ENCODE measurements around the gene MFSD1. TPM values are rescaled to one million over a fixed set of nuclear protein-coding genes. Genes with fewer than 3 reads are reported as not detected.

The MFSD1 gene
- polyA plus RNA-seq, 3 donors, result 110 to 262 (median 225) TPM

GRCh38 chr3:158864492-158864891, 62.6 kb downstream of the MFSD1 start:
- DNase-seq, result no peak
- Mint-ChIP-seq H3K4me1 (no peaks in the 10 kb centered on the region), H3K27me3 (ENCODE audit: low read depth in 3 of 3) (no peaks in the 10 kb centered on the region), H3K9me3 (peaks cover 0 to 8% (median 0%) of the 10 kb centered on the region in 7 donors), H3K36me3 (no peaks in the 10 kb centered on the region), H3K27ac (no peak overlapping the region), H3K4me3 (no peak overlapping the region)
- no CpG with 5 or more reads among the region's 6 CpGs for WGBS (ENCODE audit: insufficient coverage)
- H3K27ac ChIP-seq (ENCODE audit: low read depth in 1 of 2, low read length in 2 of 2), result no peak overlapping the region
- H3K4me3 ChIP-seq (replicated peaks in 1 of 3; ENCODE audit: low read depth in 2 of 3, low read length in 3 of 3), result no peak overlapping the region
- H3K4me2 ChIP-seq (replicated peaks; ENCODE audit: extremely low read depth, low read length, poor library complexity, severe bottlenecking), result no peak overlapping the region
- no peaks in the 10 kb centered on the region for H3K79me2 ChIP-seq (ENCODE audit: insufficient read depth, low read length)
- no peaks in the 10 kb centered on the region for H3K9me3 ChIP-seq (replicated peaks in 1 of 2; ENCODE audit: control insufficient read depth in 1 of 2, insufficient read depth in 1 of 2, low read length in 2 of 2)
- H3K36me3 ChIP-seq (replicated peaks in 1 of 2; ENCODE audit: control insufficient read depth in 1 of 2, insufficient read depth in 2 of 2, low read length in 2 of 2), result no peaks in the 10 kb centered on the region
- H4K20me1 ChIP-seq (ENCODE audit: insufficient read depth, low read length), result no peaks in the 10 kb centered on the region
- H3K4me1 ChIP-seq (ENCODE audit: control insufficient read depth in 1 of 2, insufficient read depth in 2 of 2, low read length in 2 of 2), result no peaks in the 10 kb centered on the region
- no peaks in the 10 kb centered on the region for H3K27me3 ChIP-seq (ENCODE audit: control insufficient read depth in 2 of 2, insufficient read depth in 2 of 2, low read length in 2 of 2)
- intact Hi-C loops (cut with micrococcal nuclease), result no loop called here
- H3K9ac ChIP-seq (ENCODE audit: insufficient read depth, low read length, poor library complexity, severe bottlenecking), result no peak overlapping the region
- H2AFZ ChIP-seq (ENCODE audit: insufficient read depth, low read depth, low read length, poor library complexity, severe bottlenecking), result no peak overlapping the region
- TF ChIP-seq CTCF (IDR thresholded peaks at IDR 0.05), result no peak

GRCh38 chr3:158875700-158876099, 73.8 kb downstream of the MFSD1 start:
- no peaks in the 10 kb centered on the region for H3K9me3 ChIP-seq (replicated peaks in 1 of 2; ENCODE audit: control insufficient read depth in 1 of 2, insufficient read depth in 1 of 2, low read length in 2 of 2)
- no peak for TF ChIP-seq CTCF (IDR thresholded peaks at IDR 0.05)
- no peaks in the 10 kb centered on the region for H3K36me3 Mint-ChIP-seq

More at GRCh38 chr3:158875700-158876099, 73.8 kb downstream of the MFSD1 start:
- no peaks in the 10 kb centered on the region for H3K4me1 ChIP-seq (ENCODE audit: control insufficient read depth in 1 of 2, insufficient read depth in 2 of 2, low read length in 2 of 2)
- no peak overlapping the region for H3K27ac ChIP-seq (ENCODE audit: low read depth in 1 of 2, low read length in 2 of 2)
- no peak overlapping the region for H3K4me3 ChIP-seq (replicated peaks in 1 of 3; ENCODE audit: low read depth in 2 of 3, low read length in 3 of 3)
- intact Hi-C loops (cut with micrococcal nuclease), result no loop called here
- H3K27me3 ChIP-seq (ENCODE audit: control insufficient read depth in 2 of 2, insufficient read depth in 2 of 2, low read length in 2 of 2), result no peaks in the 10 kb centered on the region
- no peaks in the 10 kb centered on the region for H4K20me1 ChIP-seq (ENCODE audit: insufficient read depth, low read length)
- H3K36me3 ChIP-seq (replicated peaks in 1 of 2; ENCODE audit: control insufficient read depth in 1 of 2, insufficient read depth in 2 of 2, low read length in 2 of 2), result no peaks in the 10 kb centered on the region
- no peak overlapping the region for H3K9ac ChIP-seq (ENCODE audit: insufficient read depth, low read length, poor library complexity, severe bottlenecking)
- no peak overlapping the region for H2AFZ ChIP-seq (ENCODE audit: insufficient read depth, low read depth, low read length, poor library complexity, severe bottlenecking)
- H3K27me3 Mint-ChIP-seq (ENCODE audit: low read depth in 3 of 3), result peaks cover 0 to 4% (median 0%) of the 10 kb centered on the region in 3 donors
- no peaks in the 10 kb centered on the region for H3K79me2 ChIP-seq (ENCODE audit: insufficient read depth, low read length)
- H3K4me2 ChIP-seq (replicated peaks; ENCODE audit: extremely low read depth, low read length, poor library complexity, severe bottlenecking), result no peak overlapping the region
- no peak overlapping the region for H3K27ac Mint-ChIP-seq
- H3K9me3 Mint-ChIP-seq, result peaks cover 0 to 4% (median 0%) of the 10 kb centered on the region in 7 donors
- H3K4me1 Mint-ChIP-seq, result peaks cover 1% of the 10 kb centered on the region
- H3K4me3 Mint-ChIP-seq, result no peak overlapping the region
- no peak for DNase-seq

Other genes starting within 250 kb of the MFSD1 start
- under 1 TPM; 0.17 to 0.43 (median 0.41) TPM for gene MLF1, start 230.9 kb upstream of the MFSD1 start, polyA plus RNA-seq
- 10 to 100 TPM; 11.2 to 21.3 (median 18.5) TPM for gene GFM1, start 157.5 kb upstream of the MFSD1 start, polyA plus RNA-seq
- gene LXN, start 129.4 kb upstream of the MFSD1 start, polyA plus RNA-seq, result 10 to 100 TPM in 1 of 3 donors, 1 to 10 TPM in 2; 2.6 to 10.0 (median 7.6) TPM
- not detected for gene RARRES1, start 69.6 kb upstream of the MFSD1 start, polyA plus RNA-seq